M059J (cell line): ENCODE measurements around the gene GREB1. TPM values are rescaled to one million over a fixed set of nuclear protein-coding genes. Genes with fewer than 3 reads are reported as not detected.

Experiments used
- DNase-seq: peaks from one replicate; pipeline ENCODE4 v3.0.0-alpha.2; 2012; ENCODE audit warnings: low read depth
- total RNA-seq: library from RNA; depleted of rRNA; stranded (reverse); fragments of >200 nt; shearing (Covaris generic); gene quantifications from 2 replicates; pipeline ENCODE4 v1.2.3, GENCODE V29; 2014

The GREB1 gene
- total RNA-seq, 1 experiment from 2014 or later: 0.39 TPM

DNA sequence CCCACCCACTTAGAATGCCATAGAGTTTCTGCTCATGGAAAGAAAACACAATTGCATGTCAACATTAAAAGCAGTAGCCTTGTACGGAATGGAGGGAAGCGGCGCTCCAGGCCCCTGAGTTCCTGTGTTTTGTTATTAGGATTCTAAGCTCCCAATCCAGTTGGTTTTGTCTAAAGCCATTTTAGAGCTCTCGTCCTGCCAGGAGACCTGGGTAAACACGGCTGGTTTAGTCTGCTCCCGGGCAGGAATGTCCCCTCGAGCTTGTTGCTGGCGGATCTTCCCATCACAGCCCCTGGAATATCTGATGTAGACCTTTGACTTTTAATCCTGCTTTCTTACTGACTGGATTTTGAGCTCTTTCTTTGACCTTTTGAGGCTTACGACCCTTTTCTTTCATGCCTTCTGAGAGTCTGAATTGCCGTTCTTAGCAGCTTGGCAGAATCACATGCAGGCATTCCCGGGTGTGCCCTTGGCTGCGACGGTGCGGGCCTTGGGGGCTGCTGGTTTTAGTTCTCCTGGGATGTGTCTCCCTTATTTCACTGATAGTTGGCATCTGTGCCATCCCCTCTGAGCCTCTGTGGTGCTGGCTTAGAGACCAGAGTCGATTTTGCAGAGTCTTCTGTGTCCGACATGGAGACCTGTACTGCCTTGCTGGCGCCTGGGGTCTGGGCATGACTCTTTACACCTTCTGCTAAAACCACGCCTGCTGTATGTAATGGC is 25.4 kb downstream of the GREB1 start:
- no peak for DNase-seq

DNA sequence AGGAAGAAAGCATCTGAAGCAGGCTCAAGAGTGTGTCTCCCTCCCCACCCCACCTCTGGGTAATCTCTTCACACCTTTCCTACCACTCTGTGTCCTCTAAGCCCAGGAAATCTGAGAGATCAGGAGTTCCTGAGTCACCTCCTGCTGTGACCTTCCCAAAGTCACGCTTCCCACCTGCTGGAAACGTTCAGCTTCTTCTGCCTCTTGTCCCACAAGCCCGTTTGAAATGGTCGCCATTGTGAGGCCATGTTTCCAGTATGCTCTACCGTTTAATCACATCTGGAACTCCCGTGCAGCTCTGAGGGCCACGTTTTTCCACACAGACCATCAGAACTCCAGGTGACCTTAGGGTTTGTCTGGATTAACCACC is 25.9 kb downstream of the GREB1 start:
- no peak for DNase-seq

DNA sequence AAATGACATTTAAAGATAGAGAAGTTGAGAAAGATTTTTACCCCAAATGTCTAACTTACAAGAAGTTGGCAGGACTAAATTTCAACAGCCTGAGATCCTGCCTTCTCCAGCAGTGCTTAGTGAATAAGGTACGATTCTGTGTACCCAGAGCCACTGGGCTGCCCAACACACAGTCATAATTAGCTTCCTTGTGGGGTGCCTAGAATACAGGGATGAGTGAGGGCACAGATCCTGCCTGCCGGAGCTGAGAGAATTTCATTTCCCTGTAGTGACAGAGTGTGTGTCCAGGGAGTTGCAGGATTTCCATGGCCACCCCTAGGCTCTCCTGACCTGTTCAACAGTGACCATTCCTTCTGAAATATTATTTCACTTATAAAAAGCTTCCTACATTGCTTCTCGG is 27.0 kb downstream of the GREB1 start:
- DNase-seq: no peak

DNA sequence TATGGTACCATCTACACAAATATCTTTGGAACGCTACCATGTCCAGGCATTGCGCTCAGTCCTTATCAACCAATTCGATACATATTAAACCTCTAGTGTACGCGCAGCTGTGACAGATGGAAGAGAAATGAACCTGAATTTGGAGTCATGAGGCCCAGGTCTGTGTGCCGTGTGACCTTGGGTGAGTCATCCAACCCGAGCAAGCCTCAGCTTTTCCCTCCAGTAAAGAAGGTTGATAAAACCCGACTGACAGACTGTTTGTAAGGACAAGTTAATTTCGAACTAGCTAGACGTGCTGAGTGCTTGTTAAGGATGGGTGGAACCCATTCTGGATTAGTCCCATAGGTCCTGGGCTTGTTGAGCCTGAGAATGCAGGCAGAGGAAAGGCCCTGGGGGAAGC is 28.2 kb downstream of the GREB1 start:
- peak; percentile 20 for DNase-seq

DNA sequence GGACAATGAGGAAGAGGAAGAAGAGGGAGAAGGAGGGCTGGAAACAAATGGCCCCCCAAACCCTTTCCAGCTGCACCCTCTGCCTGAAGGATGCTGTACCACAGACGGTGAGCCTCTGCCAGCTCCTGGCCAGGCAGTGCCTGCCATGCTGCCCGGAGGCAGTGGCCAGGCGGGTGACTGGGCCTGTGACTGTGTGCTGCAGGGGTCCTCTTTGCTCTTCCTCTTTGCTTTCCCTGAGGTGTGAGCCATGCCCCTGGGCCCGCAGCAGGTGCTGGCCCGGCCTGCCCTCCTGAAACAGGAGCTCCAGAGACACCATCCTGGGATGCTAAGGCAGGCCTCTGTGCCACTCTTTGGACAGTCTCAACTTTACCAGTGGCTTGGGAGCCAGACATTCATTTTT is 28.6 kb downstream of the GREB1 start:
- DNase-seq: no peak

DNA sequence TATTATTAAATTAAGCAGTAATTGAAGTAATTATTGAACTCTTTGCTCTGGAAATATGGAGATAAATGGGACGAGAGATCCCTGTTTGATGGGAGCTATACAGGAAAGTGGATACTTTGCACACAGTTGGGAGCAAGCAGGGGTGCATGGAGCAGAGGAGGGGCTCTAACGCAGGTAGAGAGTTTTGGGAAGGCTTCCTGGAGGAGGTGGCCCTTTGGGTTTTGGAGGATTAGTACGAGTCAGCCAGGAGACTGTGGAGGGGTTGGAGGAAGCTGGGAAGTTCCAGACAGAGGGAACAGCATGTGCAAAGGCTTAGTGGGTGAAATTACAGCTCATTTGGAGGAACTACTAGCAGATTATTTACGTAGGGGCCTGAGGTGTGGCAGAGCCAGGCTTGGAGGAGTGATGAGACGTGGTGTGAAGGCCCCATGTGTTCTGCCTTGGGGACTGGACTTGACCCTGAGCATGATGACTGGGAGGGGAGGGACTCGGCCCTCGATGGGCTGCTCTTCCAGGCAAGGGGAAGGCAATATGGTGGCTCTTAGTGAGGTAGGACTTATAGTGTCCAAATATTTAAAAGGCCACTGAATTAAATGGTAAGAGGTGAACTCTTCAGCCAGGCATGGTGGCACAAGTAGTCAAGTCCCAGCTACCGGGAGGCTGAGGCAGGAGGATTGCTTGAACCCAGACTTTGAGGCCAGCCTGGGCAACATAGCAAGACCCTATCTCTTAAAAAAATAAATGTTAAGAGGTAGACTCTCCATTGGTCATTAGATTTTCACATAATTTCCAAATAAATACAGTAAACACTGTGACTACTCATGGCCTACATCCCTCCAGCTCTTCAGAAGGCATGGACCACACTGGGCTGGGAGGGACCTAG is 30.2 kb downstream of the GREB1 start:
- DNase-seq: no peak

DNA sequence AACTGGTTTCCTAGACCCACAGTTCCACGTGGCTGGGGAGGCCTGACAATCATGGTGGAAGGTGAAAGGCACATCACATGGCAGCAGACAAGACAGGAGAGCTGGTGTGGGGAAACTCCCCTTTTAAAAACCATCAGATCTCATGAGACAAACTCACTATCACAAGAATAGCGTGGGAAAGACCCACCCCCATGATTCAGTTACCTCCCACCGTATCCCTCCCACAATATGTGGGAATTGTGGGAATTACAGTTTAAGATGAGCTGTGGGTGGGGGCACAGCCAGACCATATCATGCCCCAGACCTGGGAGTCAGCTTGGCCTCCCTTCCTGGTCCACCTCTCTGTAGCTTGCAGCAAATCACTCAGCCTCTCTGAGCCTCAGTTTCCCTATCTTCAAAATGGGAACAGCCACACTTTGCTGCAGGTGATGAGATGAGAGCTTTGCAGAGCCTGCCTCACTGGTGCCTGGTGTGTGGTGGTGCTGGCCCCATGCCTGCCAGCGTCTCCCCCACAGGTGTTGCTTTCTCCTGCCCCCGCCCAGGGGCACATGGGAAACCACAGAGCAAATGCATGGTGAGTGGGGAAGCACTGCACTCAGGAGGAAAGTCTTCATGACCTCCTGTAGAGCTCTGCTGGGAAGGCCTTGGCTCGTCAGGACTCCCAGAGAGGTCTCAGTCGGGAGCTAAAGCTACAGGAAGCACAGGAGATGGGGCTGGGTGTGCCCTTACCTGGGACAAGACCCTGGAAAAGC is 31.1 kb downstream of the GREB1 start:
- DNase-seq: no peak

DNA sequence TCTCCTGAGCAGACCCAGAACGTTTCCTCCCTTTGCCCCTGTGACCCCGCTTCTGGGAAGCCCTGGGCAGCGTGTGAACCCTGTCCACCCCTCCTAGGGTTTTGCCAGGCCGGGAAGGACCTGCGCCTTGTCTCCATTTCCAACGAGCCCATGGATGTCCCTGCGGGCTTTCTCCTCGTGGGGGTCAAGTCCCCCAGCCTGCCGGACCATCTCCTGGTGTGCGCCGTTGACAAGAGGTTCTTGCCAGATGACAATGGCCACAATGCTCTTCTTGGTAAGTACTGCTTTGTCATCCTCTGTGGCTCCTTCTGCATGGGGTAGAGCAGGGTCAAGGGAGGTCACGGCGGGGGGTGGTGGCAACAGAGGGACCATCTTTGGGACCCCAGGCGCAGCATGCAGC is 32.5 kb downstream of the GREB1 start:
- no peak for DNase-seq

DNA sequence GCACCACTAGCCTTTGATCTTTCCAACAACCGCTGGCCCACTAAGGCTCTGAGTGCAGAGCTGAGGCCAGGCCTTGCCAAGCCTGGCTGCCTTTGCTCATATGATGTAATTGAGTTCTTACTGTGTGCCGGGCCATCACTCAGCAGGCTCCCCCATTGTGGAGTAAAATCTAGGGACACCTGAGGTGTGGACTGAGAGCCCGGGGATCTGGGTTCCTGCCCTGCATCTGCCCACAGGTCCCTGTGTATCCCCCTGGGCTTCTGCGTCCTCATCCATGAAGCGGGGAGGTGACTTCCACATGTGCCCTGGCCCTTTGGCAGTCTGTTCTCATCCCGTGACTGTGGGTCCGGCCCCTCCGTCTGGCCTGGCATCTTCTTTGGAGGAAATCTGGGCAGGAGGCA is 33.8 kb downstream of the GREB1 start:
- no peak for DNase-seq

DNA sequence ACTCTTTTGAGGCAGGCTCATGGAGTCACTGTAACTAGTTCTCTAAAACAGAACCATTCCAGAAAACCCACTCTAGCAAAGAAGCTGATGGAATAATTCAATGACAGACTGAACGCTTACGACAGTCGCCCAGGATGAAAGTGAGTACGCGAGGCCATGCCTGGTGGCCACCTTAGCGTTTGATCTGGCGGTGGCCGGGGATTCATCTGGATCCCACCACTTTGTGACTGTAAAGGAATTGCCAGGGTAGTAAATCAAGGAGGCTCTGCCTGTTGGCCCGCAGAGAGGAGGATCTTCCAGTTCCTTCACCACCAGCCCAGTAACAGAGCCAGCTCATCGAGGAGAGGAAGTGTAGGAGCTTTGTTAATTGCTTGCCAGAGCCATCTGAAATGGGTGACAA is 34.6 kb downstream of the GREB1 start:
- DNase-seq: no peak

DNA sequence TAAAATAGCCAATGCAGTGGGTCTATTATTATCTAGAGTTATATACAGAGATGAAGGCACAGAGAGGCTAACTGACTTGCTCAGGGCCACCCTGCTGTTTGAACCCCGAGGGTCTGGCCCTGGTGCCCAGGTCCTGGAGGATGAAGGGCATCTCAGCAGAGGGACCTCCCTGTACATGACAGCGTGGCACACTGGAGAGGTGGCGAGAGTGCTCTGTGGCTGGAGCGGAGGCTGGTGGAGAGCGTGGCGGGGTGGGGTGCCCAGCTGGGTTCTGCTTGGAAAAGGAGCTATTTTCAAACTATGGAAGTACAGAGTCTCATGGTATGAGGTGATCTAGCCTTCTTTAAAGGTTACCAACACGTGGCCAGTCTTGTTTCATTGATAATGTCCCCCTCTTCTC is 35.8 kb downstream of the GREB1 start:
- no peak for DNase-seq

DNA sequence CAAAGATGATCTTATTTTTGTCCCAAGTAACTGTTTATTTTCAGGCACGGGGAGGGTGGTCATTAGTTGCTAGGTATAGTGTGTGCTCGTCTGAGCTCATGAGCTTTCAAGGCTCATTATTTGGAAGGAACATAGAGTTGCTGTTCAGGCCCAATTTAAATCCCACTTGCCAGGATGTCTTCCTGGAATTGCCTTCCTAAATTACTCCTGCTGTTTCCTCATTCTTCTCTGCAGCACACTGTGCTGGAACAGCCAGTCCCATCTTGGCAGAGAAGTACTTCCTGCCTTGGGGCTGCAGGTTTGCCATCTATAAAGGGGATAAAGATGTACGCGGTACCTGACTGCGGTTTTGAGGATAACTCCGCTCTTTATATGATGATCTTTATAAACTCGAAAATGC is 37.3 kb downstream of the GREB1 start:
- no peak for DNase-seq

DNA sequence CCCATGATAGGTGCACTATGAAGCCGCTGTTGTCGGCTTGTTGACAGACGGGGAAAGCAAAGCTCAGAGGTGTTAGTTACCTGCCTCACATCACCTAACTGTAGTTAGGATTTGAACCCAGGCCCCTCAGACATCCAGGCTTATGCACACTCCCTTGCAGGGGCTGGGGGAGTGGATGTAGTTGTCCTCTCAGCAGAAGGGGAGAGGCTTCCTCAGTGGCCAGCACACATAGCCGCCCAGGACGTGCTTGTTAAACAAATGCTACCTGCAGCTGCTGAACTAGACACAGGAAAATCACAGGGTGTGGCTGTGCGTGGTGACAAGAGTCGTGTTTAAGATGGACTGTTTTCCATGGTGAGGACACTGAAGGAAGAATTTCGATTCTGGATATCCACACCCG is 39.2 kb downstream of the GREB1 start:
- DNase-seq: no peak

DNA sequence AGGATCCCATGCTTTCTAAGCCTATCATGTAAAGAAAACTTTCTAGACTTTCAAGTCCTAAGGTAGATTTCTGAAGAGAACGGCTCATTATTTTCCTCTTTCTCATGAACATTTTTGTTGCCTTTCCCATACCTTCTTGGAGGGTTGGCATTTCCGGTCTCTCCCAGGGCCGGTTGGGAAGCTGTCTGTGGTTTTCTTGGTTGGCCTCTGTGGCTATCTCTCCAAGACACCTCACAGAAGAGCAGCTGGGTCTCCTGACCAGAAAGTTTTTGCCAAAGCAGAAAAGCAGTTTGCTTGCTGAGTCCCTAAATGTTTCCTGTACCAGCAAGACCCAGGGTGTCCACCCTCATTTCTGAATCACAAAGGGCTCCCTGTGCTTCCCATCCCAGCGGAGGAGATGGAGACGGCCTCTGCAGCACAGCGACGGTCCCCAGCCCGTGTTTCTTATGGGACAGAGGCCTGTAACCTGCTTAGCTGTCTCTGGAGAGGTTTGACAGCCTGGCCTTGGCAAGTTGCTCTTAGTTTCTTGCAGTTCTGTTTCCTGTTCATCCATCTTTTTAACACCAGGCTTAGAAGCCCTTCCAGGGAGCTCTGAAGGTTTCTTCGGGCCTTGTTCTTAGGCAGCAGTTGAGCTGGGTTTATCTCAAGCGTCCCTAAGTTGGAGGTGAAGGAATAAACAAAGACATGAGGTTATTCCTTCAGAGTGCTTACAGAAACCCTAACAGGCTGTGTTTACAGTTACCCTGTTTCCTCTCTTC is 39.8 kb downstream of the GREB1 start:
- peak; percentile 86 for DNase-seq

DNA sequence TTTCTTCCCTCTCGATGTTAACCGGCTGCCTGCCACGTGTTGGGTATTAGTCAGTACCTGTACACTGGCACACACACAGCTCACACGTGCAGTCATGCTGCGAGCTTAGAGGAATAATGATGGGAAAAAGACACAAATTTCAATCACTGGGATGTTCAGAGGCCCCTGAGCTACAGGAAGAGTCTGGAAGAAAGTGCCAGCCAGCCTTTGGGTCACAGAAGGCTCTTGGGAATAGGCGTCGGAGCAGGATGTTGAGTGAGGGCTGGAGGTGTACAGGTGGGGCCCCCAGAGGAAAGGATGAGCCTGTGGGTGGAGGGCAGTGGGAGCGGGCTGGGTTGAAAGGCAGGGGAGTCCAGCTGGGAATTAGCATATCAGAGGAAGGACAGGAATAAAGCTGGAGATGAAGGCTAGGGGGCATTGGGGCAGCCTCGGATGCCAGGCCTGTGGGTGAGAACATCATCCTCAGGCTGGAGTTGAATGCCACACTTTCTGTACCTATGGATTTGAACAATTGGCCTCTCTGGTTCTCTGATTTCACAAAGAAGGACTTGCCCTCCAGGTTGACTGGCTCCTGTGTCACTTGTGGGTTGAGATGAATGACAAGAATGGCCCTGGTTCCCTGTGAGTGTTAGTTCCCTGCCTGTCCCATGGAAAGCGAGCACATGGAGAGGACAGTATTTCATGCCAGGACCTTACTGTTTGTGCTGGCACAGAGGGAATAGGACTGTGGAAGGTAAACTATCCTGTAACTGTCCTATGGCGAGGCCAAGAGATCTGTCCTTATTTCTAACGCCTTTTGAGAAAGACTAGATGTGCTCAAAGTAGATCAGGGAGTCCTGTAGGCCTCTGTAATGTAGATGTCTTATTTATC is 40.6 kb downstream of the GREB1 start:
- peak; percentile 21 for DNase-seq

DNA sequence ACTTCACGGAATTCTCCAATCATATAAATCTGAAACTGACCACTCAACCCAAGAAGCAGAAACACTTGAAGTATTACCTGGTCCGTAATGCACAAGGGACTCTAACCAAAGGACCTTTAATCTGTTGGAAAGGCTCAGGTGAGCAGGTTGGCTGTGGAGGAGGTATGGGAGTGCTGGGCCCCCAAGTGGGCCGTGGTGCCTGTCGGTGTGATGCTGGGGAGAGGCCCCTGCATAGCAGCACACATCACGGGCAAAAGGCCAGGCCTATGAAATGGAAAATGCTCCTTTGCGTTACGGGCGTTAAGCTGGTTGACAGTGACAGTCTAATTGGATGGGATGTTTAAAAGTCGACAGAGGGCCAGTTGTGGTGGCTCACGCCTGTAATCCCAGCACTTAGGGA is 42.6 kb downstream of the GREB1 start:
- no peak for DNase-seq

DNA sequence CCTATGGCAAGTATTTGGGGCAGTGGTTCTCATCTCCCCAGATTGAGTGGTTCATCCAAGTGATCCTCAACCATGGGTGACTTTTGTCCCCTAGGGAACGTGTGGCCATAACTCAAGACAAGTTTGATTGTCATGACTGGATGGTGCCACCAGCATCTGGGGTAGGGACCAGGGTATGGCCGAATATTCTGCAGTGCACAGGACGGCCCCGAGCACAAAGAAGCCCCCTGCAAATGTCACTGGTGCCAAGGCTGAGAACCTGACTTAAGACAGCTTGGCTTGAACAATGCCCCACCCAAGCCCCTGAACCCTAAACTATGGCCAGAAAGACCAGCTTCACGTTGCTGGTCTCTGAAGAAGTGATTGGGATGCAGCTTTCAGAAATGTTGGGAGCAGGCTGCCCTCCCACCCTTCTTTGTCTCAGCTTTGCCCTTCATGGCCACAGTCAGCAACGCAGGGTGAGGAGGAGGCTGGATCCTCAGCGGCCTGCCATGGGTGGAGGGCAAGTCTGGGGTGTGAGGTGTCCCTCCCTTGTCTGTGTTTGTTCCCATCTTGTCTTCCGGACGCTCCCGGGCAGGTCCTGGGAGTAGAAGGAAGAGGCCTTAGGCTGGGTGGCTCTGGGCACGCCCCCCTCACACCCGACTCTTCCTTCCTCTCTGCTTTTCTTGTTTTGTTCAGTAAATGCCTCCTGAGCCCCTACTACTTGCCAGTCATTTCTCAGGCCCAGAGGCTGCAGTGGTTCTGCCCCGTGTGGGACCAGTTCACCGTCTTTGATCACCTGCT is 43.4 kb downstream of the GREB1 start:
- DNase-seq: no peak

DNA sequence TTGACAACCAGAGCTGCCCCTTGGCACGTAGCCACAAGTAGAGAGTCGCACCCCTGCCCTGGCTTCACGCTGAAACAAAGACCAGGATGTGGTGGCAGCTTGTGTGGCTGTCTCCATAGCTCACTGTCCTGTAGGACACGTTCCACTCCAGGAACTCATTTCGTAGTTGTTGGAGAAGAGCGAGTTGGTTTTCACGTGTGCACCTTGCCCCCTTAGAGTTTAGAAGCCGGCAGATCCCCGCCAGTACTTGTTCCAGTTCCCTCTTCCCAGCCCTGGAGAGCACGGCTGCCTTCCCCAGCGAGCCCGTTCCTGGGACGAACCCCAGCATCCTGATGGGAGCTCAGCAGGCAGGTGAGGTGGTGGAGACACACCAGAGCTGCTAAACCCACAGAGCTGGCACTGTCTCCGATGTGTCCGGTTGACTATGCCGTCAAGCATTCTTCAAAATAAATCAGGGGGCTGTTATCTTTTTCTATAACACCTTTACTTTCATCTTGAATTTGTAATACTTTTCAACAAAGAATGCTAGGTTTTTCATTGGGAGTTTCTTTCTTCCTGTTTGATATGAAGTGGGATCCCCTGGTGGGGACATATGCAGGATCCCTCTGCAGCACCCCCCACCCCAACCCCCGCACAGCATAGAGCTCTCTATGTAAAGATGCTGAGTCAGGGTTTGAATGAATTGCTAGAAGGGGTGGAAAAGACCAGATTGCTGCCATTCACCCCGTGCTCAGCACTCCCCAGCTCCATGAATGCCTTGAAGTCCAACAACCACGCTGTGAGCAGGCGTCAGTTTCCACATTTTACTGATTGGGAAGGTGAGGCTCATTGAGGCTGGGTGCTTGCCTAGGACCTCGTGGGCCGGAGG is 44.5 kb downstream of the GREB1 start:
- no peak for DNase-seq
